OCI-M2 (cell line): Measurements from ENCODE around the gene RFXAP.

Experiments
- DNase-seq: peaks from one replicate; lab custom pipeline; 2025; ENCODE audit not compliant: unreplicated experiment; lab: John Stamatoyannopoulos, UW

Gene RFXAP

DNA sequence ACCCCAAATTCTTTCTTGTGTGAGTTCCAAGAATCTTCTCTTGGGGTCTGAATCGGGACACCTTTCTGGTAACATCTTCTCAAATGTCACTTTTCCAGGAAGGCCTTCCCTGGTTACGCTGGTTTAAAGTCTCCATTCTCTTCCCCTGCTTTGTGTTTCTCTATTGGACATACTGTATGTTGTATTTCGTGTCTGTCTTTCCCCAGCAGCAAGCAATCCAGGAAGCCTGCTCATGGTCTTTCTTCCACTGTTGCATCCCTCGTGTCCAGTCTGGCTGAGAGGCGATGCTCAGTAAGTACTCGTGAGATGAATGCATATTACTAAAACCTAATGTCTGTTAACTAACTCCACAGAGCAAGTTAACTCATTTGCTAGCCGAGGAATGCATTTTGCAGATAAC is 43.7 kb downstream of the RFXAP start:
- DNase-seq: no peak

- DNase-seq: no peak
These were observed 46.2 kb downstream of the RFXAP start for GRCh38 chr13:36865265-36865664.

DNA sequence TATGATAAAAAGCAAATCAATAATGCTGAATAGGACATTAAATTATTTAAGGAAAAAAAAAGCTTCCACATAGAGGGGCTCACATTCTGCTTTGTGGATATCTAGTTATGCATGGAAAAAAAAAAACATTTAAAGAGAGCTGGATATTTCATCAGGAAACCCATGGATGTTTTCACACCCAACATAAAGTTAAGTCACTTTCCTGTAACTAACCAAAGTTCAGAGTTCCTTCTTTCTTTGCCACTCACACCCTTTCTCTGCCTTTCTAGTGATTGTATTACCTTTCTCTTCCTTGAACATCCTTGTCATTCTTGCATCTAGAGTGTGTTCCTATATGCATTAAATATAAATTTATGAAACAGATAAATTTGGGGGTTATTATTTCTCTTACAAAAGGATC is 47.2 kb downstream of the RFXAP start:
- DNase-seq: no peak

DNA sequence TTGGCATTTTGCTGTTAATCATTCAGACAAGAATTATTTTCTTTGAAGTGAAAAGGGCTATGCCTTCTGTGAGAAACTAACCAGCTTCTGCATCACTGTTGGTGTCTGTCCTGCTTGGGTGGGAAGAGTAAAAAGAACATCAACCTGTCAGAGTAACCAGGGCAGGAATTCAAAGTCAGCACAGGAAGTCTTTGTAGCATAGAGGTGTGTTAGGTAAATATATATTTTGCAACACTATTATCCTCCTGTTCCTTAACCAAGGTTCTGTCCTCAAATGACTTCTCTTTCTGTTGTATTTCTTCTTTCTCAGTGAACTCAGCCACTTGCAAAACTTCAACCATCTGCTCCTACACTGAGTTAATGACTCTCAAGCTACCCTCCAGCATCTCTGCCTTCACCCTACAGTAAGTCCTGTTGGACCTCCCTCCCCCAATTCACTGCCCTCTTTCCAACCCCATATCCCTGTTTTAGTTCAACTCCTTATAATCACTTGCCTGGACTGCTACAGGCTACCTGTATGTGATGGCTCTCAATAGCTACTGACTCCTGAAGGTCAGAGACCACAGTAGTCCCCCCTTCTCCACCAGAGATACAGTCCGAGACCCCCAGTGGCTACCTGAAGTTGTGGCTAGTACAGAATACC is 51.1 kb downstream of the RFXAP start:
- no peak for DNase-seq

GRCh38 chr13:36872621-36873020 is 53.6 kb downstream of the RFXAP start:
- DNase-seq: no peak

DNA sequence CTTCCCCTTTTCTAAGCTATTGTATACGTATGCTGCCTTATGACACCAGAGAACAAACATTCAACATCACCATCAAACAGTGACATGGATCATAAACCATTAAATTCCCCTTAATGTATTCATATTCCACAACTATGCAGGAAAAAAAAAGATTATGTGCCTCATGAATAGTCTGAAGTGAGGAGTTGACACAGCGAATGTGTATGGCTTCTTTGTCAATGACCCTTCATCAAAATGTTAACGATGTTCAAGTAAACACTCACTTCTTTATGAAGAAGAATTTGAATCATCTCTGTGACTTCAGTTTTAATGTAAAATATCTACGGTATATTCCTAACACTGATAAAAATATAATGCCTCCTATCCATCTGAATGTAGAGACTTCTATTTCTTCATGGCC is 56.4 kb downstream of the RFXAP start:
- DNase-seq: no peak

GRCh38 chr13:36875961-36876360 is 56.9 kb downstream of the RFXAP start:
- DNase-seq: no peak
